GM18868 (cell line): ENCODE results near the gene TUBB8.
"Not testable (repeated sequence)": the region's sequence is repeated elsewhere in the genome, so short reads cannot be mapped to it uniquely, and the experiment has no call there.

Source experiments
- ATAC-seq: cut with Tn5 transposase; IDR thresholded peaks from one replicate; pipeline ENCODE4 v1.9.1; 2021; ENCODE audit warnings: mild to moderate bottlenecking, moderate library complexity; ENCODE audit not compliant: unreplicated experiment

TUBB8 gene

DNA sequence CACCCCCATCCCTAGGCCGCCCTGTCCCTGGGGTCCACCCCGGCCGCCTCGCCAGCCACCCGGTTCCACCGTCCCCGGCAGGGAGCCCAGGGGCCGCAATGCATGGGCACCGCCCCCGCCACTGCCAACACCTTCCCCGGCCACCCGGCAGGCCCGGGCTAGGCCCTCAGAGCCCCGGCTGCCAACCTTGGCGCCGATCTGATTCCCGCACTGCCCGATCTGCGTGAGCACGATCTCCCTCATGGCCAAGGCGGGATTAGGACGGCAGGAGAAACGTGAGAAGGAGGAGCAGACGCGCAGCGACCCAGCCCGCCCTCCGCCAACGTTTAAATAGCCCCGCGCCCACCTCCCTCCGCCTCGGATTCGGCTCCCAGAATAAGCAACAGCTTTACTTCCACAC lies at the start of gene TUBB8:
TUBB8 (minus strand) TSS at position 301 of the 400 bp plus-strand sequence; CDS start at position 243, 58 bp downstream.
- ATAC-seq = no peak

DNA sequence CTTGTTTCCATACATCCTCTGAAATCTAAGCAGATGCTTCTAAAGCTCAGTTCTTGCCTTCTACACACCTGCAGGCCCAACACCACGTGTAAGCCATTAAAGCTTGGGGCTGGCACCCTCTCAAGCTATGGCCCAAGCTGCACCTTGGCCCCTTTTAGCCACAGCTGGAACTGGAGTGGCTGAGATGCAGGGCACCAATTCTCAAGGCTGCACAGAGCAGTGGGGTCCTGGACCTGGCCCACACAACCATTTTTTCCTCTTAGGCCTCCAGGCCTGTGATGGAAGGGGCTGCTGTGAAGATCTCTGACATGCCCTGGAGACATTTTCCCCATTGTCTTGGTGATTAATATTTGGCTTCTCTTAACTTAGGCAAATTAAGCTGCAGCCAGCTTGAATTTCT lies 47.4 kb upstream of the TUBB8 start:
- ATAC-seq = no peak

DNA sequence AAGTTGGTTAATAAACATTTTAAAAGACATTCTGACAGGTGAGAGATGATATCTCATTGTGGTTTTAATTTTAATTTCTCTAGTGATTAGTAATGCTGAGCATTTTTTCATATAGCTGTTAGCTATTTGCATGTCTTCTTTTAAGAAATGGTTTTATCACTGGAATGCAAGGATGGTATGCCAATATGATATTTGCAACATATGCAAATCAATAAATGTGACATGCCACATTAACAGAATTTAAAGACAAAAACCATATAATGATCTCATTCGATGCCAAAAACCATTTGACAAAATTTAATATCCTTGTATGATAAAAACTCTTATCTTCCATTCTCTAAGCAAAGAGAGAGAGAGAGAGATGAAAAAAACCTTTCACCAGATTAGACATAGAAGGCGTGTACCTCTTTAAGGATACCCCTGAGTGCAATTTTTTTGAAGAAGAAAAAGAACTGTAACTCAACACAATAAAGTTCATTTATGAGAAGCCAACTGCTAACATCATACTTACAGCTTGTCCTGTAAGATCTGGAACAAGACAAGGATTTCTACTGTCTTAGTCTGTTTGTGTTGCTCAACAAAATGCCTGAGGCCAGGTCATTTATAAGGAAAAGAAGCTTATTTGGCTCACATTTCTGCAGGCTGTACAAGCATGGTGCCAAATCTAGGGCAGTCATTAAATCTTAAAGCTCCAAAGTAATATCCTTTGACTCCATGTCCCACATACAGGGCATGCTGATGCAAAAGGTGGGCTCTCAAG lies 46.4 kb upstream of the TUBB8 start:
- ATAC-seq = no peak

DNA sequence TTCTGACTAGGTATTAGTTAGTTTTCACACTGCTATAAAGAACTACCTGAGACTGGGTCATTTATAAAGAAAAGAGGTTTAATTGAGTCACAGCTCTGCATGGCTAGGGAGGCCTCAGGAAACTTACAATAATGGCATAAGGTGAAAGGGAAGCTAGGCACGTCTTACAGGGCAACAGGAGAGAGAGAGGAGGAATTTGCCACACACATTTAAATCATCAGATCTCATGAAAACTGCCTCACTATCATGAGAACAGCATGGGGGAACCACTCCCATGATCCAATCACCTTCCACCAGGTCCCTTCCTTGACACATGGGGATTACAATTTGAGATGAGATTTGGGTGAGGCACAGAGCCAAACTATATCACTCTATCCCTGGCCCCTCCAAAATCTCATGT lies 45.5 kb upstream of the TUBB8 start:
- ATAC-seq = no peak

DNA sequence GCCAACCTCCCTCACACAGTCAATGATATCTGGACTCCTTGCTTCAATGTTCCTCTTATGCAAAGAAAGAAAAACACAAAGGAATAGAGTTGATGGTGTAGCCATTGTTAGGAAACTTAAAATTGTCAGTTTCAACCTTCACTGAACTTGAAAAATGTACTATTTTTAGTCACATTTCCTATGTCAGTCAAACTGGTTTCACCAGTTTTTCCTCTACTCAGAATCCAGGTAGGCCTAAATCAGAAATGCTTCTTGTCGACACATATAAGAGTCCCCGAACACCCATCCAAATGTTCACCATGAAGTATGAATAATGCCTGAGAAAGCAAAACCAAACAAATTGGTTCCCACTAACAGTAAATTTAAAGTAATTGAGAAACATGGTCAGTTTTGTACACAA lies 43.8 kb upstream of the TUBB8 start:
- no peak for ATAC-seq

DNA sequence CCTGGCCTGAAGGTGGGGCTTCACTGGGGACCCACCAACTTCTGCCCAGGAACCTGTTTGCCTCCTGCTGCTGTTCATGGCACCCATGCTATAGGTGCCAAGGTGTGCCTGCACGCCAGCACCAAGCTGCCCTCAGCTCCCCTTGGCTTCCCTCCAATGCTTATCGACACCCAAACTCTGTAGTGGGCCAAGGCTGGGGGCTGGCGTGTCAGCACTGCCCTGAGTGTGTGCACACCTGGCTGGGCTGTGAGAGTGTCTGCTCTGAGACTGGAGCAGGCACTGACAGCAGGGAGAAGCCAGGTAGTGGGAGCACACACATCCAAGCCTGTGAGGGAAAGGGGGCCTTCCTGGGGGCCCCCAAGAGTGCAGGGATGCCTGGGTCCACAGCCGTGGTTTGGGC lies 43.1 kb upstream of the TUBB8 start:
- no peak for ATAC-seq

DNA sequence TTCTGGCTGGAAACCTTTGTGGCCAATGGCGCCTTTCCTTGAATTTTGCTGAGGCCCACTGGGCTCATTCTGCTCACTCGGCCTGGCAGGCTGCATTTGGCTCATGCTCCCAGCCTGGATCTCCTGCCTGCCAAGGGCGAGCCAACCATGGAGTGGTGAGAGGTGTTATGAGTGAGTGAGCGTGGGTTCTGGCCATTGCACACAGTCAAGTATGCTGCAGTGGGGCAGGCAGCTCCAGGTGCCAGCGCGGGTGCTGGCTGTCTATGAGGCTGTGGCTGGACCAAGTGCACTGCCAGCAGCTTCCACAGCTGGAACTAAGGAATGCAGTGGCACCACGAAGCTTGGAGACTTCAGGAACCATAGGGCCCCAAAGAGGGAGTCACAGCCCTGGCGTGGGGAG lies 42.2 kb upstream of the TUBB8 start:
- ATAC-seq = no peak

DNA sequence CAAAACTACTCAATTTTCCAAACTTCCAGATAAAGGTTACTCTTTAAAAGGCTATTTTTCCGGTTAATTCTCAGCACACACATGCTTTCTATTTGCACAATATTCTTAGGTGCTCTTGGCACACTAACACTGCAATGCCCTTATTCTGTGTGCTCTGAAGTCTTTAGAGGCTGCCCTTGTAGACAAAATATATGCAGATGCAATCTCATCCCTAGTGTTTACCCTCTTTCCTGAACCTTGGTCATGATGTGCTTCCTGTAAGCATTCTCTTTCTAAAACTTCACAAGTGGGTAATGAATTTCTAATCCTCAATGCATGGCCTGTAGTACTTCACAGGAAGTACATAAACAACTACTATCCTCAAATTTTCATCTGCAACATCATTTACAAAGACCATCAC lies 41.1 kb upstream of the TUBB8 start:
- ATAC-seq = no peak

DNA sequence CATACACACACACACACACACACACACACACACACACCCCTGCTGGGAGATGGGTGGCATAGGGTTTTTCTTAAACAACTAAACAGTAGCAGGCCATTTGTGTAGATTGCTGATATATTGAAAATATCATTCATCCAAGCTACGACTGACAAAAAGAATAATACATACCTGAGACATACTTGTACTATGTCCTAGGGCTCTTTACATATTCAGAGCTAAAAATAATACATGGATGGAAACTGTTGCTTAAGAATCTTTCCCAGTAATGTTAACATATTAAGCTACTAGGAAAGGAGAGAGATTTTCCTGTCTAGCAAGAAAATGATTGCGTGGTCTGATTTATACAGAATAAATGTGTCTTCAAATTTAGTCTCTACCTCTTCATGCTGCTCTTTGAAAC lies 40.2 kb upstream of the TUBB8 start:
- ATAC-seq = no peak

DNA sequence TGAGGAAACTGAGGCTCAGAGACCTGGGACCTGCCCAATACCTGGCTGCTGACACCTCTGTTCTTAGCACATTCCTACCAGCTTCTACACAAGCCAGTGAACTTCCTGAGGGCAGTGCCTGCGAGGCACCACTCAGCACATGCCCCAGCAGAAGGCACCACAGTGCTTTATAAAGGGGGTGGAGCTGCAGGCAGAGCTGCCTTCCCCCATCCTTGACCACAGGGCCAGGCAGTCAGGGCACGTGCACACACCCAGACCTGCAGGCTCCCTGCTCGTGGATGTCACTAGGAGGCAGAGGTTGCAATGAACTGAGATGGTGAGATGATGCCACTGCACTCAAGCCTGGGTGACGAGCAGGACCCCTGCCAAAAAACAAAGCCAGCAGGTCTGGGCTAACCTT lies 39.2 kb upstream of the TUBB8 start:
- no peak for ATAC-seq

DNA sequence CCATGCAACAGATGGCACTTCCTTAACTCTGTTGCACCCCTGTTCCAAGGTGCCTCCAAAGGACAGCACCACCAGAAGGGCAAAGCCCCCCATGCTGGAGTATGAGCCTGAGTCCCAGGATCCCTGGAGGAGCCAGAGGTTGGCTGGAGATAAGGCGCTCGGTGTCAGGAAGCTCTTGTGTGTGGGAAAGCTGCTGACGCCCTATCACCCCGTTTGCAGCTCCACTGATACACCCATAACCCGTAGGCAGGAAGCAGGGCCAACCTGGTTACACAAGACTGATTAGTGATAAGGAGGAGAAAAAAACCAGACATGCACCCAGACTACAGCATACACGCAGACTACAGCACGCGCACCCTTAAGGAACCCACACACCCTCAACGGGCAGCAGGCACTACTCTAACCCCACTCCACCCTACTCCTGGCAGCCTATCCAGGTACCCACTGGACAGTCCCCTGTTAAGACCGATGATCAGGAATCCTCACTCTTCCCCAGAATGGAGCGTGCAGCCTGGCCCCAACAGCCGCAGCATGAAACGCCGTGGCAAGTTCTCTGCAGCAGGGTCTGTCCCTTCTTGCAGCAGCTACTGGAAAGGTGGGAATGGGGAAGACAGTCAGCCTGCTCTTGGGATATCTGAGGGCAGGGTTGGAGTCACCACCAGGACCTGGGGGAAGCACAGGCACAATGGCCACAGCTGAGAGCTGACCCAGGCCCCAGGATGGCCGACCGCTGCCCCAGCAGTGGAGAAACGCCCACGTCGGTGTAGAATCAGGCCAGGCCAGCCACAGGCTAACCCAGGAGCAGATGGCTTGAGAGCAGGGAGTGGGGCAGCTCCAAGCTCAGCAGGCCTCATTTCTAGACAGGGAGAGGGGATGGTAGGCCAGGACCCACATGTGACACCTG lies 38.3 kb upstream of the TUBB8 start:
- ATAC-seq = no peak

DNA sequence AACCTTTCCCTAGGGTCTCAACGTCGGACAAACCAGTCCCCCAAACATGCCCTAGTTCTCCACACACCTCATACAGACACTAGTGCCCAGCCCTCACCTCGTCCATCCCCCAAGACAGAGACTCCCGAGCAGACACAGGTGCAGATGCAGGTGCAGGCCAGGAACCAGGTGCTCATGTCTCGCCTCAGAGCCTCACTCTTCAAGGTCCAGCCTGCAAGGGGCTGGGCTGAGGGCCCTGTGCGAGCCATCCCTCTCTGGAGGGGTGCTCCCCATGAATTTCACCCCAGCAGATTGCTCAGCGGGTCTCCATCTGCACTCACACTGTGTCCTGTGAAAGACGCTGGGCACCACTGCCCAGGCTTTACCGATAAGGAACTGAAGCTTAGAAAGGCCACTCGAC lies 36.9 kb upstream of the TUBB8 start:
- ATAC-seq = no peak

DNA sequence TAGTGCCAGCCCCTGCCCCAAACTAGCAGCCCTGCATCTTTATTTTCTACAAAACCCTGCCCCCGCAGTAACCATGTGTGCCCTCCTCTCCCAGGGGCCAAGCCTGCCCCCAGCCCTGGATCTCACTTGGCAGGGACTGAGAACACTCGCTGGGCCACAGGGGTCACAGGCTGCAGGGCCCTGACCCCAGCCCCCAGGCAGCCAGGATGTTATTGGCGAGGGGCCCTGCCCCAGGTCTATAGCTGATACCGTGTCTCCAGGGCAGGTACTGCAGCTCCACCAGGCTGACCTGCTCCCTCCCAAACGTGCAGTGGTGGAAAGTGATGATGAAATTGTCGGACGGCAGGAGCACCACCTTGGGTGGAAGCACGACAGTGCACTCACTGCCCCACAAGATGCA lies 35.9 kb upstream of the TUBB8 start:
- no peak for ATAC-seq

DNA sequence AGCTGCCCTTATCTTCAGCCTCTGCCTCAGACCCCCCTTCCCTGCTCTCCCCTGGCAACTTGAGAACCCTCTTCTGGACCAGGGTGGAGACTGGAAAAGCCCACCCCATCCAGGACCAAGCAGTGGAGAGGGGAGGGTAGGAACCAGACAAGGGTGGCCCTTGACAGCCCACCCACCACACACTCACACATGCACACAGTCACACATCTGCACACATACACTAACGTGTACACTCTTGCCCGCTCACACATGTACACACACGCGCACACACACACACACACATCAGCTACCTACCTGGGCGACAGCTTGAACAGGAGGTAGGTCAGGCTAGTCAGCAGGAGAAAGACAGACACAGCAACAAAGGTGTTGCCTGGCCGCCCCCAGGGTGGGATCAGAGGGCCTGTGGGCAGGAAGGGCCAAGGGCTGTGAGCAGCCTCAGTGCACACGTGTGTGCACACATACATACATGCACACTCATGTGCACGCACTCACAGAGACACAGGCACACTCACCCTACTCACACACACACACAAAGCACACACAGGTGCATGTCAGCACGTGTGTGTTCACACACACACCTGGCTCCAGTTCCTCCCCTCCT lies 34.9 kb upstream of the TUBB8 start:
- ATAC-seq = no peak

DNA sequence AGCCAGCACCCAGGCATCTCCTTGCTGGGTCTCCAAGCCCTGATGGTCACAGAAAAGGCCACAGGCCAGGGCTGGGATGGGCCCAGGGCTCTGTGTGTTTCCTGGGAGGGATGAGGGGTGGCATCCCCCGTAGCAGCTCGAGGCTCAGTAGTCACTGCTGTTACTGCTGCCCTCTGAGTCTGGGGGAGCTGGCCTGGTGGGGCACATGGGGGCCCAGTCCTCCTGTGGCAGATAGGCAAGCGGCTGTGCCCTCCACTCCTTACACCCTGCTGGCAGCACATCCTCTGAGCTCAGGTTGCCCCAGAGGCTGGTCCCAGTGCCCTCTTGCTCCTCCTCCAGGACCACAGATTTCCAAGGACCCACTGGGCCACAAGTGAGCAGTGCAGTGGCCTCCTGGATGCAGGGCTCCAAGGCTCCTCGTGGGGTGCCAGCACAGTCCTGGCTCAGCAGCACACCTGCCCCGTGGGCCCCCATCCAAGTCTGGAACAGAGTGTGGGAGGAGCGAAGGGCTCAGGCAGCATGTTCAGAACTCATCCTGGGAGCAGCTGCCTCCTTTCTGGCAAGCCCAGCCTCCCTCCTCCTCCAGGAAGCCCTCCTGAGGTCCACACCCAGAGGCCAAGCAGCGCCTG lies 31.5 kb upstream of the TUBB8 start:
- ATAC-seq = no peak

DNA sequence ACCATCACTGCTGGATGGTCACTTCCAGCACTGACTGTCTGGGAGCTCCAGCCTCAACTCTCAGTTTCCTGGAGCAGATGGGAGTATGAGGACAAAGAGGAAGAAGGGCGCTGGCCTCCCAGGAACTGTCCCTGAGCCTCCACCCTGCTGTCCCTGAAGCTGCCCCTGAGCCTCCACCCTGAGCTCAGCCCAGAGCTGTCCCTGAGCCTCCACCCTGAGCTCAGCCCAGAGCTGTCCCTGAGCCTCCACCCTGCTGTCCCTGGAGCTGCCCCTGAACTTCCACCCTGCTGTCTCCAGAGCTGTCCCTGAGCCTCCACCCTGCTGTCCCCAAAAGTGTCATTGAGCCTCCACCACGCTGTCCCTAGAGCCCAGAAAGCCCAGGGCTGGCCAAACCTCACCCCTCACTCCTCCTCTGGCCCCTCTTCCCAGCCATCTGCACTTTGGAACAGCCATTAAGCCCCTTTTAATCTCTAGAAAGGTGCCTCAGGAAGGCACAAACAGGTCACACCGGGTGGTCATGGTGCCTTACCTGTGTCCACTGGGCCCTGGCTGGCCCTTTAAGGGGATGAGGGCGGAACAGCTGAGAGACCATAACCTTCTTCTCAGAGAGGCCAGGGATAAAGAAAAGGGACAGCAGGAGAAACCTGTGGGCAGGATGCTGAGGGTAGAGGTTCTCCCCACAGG lies 30.6 kb upstream of the TUBB8 start:
- no peak for ATAC-seq

DNA sequence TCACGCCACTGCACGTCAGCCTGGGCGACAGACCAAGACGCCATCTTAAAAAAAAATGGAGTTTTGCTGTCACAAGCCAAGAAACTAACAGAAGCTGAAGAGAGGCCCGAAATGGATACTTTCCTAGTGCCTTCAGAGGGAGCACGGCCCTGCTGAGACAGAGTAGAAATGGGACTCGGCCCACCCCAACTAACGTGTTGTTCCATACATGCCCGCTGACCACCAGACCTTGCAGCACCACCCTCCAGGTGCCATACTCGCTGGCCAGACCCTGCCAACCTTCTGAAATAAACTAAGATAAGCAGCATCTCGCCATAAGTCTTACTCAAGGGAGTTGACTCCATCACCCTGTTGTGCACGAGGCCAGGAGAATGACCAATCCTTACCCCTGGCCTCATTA lies 29.5 kb upstream of the TUBB8 start:
- ATAC-seq = no peak

DNA sequence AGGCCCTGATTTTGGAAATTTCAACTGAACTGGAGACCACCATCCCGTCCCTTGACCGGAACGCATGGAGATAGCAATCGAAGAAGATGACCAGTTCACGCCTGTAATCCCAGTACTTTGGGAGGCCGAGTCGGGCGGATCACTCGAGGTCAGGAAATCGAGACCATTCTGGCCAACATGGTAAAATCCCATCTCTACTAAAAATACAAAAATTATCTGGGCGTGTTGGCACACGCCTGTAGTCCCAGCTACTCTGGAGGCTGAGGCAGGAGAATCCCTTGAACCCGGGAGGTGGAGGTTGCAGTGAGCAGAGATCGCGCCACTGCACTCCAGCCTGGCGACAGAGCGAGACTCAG lies 25.1 kb upstream of the TUBB8 start:
- not testable (repeated sequence) for ATAC-seq

DNA sequence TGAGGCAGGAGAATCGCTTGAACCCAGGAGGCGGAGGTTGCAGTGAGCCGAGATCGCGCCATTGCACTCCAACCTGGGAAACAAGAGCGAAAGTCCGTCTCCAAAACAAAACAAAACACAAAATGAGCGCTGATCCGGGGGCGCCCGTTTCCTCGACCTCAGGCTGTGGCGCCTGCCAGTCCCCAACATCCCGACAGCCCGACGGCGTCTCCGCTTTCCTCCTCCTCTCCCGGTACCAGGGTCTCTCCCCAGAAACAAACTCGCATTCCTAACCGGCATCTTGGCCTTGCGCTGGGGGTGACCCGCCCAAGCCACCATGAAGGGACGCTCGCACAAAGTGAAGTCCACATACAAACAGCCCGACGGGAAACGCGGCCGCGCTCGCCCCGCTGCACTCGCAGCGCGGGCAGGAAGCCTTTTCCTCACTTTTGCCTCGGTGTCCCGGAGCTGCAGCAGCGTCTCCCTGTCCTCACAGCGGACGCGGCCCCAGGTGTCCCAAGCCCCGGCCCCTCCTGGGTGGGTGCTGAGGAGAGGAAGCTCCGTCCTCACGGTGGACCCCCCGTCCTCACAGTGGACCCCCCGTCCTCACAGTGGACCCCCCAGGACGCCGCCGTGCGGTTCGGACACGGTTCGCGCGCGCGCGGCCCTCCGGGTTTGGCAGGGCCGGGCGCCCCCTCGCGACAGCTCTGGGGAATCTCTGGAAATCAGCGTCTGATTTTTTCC lies 24.6 kb upstream of the TUBB8 start:
- not testable (repeated sequence) for ATAC-seq

DNA sequence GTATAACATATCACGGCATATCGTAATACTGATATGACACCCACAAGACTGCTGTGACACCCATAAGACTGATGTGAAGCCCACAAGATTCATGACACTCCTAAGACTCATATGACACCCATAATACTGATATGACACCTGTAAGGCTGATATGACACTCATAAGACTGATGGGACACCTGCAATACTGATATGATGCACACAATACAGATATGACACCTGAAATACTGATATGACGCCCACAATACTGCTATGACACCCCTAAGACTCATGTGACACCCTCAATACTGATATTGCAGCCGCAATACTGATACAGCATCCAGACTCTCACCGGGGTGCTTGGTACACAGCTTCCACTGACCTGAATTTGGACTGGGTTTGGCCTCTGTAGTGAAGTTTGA lies 19.1 kb upstream of the TUBB8 start:
- not testable (repeated sequence) for ATAC-seq
